ENCODE measurements around the gene GGT6. TPM values are rescaled to one million over a fixed set of nuclear protein-coding genes. Genes with fewer than 3 reads are reported as not detected.

Gene GGT6
- polyA plus RNA-seq, 10 donors: 0.10 to 2.1 (median 0.15) TPM; not detected in 1

- no peak for DNase-seq
These were observed 36.4 kb downstream of the GGT6 start for GRCh38 chr17:4523946-4524345.

GRCh38 chr17:4522661-4523060 is 37.7 kb downstream of the GGT6 start:
- DNase-seq: no peak

GRCh38 chr17:4520894-4521600 is 39.3 kb downstream of the GGT6 start:
- no peak for DNase-seq

- DNase-seq: no peak
These were observed 40.1 kb downstream of the GGT6 start for GRCh38 chr17:4520060-4520893.

GRCh38 chr17:4519361-4519788 is 41.0 kb downstream of the GGT6 start:
- DNase-seq: no peak

- no peak for DNase-seq
These were observed 41.5 kb downstream of the GGT6 start for GRCh38 chr17:4518901-4519300.

GRCh38 chr17:4516735-4517134 is 43.6 kb downstream of the GGT6 start:
- DNase-seq: peak in 1 of 3 donors; percentile 73

GRCh38 chr17:4515501-4515900 is 44.9 kb downstream of the GGT6 start:
- no peak for DNase-seq

- DNase-seq: no peak
These were observed 45.6 kb downstream of the GGT6 start for GRCh38 chr17:4514779-4515178.

- DNase-seq: no peak
These were observed 46.2 kb downstream of the GGT6 start for GRCh38 chr17:4514206-4514605.

- DNase-seq: no peak
These were observed 47.0 kb downstream of the GGT6 start for GRCh38 chr17:4513113-4514032.

- no peak for DNase-seq
These were observed 47.9 kb downstream of the GGT6 start for GRCh38 chr17:4512156-4513112.

- no peak for DNase-seq
These were observed 49.0 kb downstream of the GGT6 start for GRCh38 chr17:4511199-4511932.

GRCh38 chr17:4510618-4510941 is 49.8 kb downstream of the GGT6 start:
- DNase-seq: no peak

- DNase-seq: no peak
These were observed 50.3 kb downstream of the GGT6 start for GRCh38 chr17:4509923-4510617.

GRCh38 chr17:4509401-4509800 is 51.0 kb downstream of the GGT6 start:
- no peak for DNase-seq

- DNase-seq: no peak
These were observed 52.2 kb downstream of the GGT6 start for GRCh38 chr17:4508207-4508606.

GRCh38 chr17:4507361-4508111 is 52.8 kb downstream of the GGT6 start:
- no peak for DNase-seq

Data from muscle of back (tissue), 11 donors.